Measurements from ENCODE around the gene TMEM150B. TPM values are rescaled to one million over a fixed set of nuclear protein-coding genes. Genes with fewer than 3 reads are reported as not detected.

TMEM150B gene
- total and polyA plus RNA-seq, 9 of the 15 experiments (the other 6 are each of a cell fraction or from before 2014, with no cell fraction given) = 0.47 to 1.3 (median 0.74) TPM; not detected in 2

DNA sequence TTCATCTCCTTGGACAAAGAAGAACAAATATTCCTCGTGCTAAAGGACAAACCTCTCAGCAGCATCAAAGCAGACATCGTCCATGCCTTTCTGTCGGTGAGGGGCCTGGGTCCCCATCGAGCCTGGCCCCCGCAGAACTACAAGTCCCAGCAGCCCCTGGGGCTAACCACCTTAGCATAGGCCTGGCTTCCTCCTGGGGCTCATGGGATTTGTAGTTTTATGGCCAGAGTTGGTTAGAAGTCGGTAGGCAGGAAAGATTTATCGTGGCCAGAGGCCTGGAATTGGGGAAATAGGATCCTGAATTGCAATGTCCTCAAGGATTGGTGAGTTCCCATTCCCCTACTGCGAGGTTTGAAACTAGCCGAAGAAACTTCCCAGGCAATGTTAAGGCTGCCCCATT is 19.6 kb downstream of the TMEM150B start (continued):
- TF ChIP-seq GATA2 (CRISPR knock-in tag; IDR thresholded peaks at IDR 0.05) (no peak), HMG20B (CRISPR knock-in tag; IDR thresholded peaks at IDR 0.05) (no peak), GABPA (tag; conservative IDR thresholded peaks at IDR 0.05; ENCODE audit: low read depth) (peak; percentile 57), FOSL1 (tag; conservative IDR thresholded peaks at IDR 0.05) (no peak), HCFC1 (IDR thresholded peaks at IDR 0.05; ENCODE audit: low read depth, low read length) (peak; percentile 99), ZC3H11A (IDR thresholded peaks at IDR 0.05; ENCODE audit: low read depth, low read length) (no peak), SMAD2 (IDR thresholded peaks at IDR 0.05; ENCODE audit: low read depth, low read length) (peak; percentile 92; the same call in 1 of the 2 replicates), STAT5B (CRISPR knock-in tag; IDR thresholded peaks at IDR 0.05) (no peak), NR2C1 (IDR thresholded peaks at IDR 0.05) (no peak), NR2C1 (tag; IDR thresholded peaks at IDR 0.05) (peak; percentile 64), ZNF134 (CRISPR knock-in tag; conservative IDR thresholded peaks at IDR 0.05) (no peak)
- TF ChIP-seq, protein P1, sequence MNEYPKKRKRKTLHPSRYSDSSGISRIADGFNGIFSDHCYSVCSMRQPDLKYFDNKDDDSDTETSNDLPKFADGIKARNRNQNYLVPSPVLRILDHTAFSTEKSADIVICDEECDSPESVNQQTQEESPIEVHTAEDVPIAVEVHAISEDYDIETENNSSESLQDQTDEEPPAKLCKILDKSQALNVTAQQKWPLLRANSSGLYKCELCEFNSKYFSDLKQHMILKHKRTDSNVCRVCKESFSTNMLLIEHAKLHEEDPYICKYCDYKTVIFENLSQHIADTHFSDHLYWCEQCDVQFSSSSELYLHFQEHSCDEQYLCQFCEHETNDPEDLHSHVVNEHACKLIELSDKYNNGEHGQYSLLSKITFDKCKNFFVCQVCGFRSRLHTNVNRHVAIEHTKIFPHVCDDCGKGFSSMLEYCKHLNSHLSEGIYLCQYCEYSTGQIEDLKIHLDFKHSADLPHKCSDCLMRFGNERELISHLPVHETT (CRISPR knock-in tag; conservative IDR thresholded peaks at IDR 0.05 in 1 of 2, IDR thresholded peaks at IDR 0.05 in 1 of 2) = no peak
- TF ChIP-seq, protein P2, sequence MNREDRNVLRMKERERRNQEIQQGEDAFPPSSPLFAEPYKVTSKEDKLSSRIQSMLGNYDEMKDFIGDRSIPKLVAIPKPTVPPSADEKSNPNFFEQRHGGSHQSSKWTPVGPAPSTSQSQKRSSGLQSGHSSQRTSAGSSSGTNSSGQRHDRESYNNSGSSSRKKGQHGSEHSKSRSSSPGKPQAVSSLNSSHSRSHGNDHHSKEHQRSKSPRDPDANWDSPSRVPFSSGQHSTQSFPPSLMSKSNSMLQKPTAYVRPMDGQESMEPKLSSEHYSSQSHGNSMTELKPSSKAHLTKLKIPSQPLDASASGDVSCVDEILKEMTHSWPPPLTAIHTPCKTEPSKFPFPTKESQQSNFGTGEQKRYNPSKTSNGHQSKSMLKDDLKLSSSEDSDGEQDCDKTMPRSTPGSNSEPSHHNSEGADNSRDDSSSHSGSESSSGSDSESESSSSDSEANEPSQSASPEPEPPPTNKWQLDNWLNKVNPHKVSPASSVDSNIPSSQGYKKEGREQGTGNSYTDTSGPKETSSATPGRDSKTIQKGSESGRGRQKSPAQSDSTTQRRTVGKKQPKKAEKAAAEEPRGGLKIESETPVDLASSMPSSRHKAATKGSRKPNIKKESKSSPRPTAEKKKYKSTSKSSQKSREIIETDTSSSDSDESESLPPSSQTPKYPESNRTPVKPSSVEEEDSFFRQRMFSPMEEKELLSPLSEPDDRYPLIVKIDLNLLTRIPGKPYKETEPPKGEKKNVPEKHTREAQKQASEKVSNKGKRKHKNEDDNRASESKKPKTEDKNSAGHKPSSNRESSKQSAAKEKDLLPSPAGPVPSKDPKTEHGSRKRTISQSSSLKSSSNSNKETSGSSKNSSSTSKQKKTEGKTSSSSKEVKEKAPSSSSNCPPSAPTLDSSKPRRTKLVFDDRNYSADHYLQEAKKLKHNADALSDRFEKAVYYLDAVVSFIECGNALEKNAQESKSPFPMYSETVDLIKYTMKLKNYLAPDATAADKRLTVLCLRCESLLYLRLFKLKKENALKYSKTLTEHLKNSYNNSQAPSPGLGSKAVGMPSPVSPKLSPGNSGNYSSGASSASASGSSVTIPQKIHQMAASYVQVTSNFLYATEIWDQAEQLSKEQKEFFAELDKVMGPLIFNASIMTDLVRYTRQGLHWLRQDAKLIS (CRISPR knock-in tag; IDR thresholded peaks at IDR 0.05) = no peak

Measured in K562 (cell line).